HG02884 (cell line): ENCODE data around the gene PAX2.

ENCODE experiments used
- ATAC-seq: cut with Tn5 transposase; IDR thresholded peaks from one replicate; pipeline ENCODE4 v1.9.1; 2021; ENCODE audit warnings: mild to moderate bottlenecking, moderate library complexity; ENCODE audit not compliant: unreplicated experiment

PAX2 gene

DNA sequence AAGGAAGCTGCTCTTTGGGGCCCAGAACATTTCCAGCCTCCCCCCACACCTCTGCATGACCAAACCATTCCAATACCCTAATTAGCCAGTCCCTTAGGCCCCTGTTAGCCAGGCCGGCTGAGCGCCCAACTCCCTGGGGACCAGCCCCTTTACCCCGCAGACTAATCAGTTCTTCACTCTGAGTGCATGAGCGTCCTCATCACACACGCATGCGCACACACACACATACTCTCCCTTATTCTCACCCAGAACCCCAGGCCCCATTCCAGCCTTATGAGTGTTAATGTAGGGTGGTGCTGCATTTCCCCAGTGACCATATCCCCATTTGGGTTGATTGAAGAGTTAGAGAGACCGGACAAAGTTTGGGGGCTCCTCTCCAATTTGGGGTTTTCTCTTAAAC lies 90.4 kb downstream of the PAX2 start:
- no peak for ATAC-seq

DNA sequence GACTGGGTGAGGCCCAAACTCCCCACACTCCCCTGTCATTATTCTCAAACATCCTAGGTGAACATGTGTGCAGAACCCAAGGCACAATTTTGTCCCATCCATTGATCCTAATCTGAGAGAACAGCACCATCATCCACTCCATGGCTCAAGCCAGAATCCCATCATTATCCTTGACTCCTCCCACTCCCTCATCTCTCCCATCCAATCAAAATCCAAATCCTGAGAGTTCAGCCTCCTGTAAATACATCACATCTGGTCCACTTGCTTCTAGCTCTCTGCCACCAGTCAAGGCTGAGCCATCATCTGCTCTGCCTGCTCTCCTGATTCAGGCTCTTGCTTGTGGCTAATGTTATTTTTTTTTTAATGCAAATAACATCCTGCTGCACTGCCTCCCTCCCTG lies 91.5 kb downstream of the PAX2 start:
- ATAC-seq, result no peak

DNA sequence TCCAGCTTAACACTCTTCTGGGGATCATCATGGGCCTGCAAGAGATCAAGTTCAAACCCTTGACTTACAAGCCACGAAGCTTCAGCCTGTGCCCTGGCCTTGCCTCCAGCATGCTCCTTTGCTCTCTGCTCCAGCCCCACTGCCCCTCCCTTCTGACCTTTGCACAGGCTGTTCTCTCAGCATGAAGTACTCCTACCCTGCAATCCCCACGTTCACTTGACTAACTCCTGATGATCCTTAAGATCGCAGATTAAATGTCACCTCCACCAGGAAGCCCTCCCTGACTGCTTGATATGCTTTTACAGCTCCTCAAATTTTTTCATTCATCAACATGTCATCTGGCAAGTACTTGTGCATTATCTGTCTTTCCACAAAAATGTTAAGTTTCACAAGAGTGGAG lies 91.9 kb downstream of the PAX2 start:
- ATAC-seq, result no peak

DNA sequence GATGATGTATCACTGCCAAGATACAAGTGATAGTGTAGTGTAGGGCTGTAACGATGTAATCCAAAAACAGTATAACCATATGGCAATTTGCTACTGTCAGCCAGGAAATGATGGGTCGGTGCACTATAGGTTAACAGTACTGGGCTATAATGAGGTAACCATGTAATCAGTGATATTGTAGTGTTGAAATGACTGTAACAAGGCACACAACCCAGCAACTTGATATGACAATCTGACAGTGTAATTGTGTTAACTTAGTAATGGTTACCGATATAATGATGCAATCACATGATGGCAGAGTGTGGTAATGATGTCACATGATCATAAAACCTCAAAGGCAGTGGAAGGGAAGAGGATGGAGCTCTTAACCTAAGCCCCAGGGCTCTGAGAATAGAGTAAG lies 93.6 kb downstream of the PAX2 start:
- no peak for ATAC-seq

DNA sequence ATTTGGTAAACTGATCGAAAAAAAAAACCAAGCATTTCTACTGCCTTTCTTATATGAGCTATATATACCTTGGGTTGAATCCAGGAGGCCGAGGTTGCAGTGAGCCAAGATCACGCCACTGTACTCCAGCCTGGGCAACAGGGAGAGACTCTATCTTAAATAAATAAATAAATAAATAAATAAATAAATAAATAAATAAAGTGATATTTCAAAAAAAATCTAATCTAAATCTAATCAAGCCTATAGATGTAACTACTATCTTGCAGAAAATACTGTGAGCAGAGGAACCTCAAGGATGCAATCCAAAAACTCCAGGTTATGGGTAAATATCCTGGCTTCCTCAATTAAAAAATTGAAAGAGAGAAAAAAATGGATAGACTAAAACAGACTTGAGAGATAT lies 96.1 kb downstream of the PAX2 start:
- no peak for ATAC-seq

DNA sequence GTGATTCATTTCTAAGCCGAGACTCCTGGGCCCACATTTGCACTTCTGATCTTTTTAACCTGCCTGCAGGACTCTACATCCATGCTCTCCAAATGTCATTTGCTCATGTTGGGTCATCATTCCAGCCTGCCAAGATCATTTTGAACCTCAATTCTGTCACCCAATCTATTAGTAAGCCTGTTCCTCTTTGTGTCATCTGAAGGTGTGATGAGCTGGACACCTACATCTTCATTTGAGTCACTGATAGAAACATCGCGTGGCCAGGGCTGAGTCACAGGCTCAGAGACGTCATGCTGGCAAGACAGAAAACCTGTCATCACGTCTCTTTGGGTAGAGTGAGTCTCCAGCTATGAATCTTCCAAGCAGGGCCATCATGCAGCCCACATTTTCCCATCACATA lies 102.1 kb downstream of the PAX2 start:
- ATAC-seq, result no peak

DNA sequence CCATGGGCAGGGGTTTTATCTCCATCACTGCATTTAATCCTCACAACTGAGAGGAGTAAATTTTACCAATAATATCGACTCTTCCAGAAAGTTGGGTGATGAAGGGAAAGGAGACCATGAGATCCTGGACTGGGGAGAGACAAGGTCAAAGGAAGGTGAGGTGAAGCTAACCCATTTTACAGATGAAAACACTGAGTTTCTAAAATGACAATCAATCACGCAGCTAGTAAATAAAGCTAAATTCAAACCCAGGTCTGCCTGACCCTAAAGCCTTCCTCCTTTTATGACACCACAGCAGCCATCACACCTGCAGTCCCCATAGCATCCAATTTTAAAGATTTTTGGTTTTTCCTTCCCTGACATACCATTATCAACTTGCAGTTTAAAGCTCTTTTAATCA lies 103.4 kb downstream of the PAX2 start:
- no peak for ATAC-seq

DNA sequence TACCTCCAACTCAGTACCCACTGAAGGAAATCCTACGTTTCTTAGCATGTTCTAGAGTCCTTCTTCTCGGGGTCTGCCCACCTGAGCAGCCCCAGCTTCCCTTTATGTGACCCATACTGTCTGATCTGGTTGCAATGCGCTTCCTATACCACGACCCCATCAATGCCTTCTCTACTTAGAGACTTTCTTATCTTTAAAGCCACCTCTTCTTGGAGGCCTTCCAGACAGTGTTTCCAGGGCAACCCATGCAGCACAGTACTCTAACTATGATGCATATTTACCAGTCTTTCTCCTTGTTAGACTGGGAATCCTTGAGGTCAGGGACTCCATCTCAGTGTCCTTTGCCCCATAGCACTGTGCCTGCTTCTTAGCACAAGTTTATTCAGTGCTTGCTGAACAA lies 112.9 kb downstream of the PAX2 start:
- no peak for ATAC-seq

DNA sequence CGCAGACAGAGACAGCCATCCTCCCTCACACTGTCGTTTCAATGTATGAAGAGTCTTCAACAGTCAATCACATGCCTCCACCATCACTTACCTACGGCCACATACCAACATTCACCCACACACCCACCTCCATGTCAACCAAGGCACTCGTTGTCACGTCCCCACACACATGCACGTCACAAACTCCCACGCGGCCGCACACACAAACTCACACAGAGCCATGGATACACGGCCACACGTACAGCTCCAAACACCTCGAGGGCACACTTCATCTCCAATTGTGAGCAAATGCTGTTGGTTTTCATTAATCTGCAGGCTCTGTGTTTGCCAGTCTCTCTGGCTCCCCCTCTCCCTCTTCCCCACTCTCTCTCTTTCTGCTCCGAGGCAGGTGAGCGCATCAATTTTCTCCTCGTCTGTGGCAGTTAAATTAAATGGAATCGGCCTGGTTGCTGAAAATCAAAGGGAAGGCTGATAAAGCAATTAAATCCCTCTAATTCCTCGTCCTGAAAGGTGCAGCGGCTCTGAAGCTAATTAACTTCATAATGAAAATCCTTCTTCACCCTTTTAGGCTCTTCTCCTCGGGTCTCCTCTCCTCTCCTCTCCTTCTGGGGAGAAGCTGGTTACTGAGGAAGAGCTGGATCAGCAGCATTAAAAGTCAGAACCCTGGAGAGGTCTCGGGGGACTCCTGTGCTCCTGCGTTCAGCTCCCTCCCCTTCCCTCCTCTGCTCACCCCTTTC lies 113.5 kb downstream of the PAX2 start:
- ATAC-seq, result no peak

DNA sequence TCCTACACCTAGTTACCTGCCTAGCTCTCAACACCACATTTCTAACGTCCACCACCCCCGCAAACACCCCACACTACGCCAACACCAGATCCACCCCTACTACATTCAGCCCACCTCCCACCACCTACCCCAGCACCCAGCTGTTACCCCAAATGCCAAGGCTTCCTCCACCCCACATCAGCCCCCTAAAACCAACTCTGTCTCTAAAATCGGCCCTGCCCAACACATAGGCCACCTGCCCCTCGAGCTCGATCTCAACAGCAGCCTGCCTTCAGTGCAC lies 114.0 kb downstream of the PAX2 start:
- no peak for ATAC-seq

DNA sequence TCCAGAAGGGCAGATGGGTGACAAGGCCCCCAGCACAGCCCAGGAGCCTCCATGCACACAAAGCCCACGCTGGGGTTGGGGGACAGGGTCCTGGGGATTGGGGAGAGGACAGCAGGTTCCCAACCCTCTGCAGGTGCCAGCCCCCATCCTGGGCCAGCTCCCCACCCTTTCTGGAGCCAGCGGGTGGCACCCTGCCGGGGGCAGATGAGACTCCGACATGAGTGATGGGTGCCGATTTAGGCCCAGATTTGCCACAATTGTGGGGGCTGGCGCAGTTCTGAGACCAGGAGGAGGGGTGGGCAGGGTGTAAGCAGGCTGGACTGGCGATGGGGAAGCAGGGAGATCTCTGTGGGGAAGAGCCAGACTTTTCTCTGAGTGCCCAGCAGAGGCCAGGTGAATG lies 118.1 kb downstream of the PAX2 start:
- no peak for ATAC-seq

DNA sequence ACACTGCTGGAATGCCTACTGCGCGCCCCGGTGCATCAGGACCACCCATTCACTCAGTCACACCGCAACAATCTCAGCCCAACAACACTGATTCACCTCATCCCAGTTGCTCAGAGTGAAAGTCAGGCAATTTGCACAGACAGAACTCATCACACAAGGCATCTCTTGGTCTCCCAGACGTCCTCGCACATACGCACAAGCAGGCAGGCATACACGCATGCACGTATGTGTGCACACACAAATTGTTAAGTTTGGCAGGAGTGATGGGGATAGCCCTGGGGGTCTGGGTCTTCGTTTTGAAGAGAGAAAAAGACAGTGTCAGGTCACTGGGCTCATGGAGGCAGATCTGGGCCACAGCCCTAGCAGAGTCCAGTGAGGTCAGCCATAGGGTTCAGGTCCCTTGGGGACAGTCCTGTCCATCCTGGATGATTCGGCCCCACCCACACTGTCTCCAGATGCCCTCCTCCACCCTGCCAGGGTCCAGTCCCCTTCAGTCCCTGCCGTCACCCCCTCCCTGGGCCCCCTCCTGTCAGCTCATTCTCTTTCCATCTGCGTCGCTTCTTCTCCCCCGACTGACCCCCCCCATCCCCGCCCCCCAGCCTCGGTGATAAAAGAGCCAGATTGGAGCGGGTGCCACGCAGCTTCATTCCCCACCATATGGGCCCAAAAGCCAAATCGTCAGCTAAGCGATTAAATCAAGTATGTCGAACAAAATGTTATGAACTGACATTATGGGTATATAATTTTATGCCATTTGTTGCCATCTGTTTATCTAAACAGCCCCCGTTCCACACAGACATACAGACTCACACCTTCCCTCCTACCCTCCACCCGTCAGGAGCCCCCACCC lies 118.9 kb downstream of the PAX2 start:
- ATAC-seq, result no peak

DNA sequence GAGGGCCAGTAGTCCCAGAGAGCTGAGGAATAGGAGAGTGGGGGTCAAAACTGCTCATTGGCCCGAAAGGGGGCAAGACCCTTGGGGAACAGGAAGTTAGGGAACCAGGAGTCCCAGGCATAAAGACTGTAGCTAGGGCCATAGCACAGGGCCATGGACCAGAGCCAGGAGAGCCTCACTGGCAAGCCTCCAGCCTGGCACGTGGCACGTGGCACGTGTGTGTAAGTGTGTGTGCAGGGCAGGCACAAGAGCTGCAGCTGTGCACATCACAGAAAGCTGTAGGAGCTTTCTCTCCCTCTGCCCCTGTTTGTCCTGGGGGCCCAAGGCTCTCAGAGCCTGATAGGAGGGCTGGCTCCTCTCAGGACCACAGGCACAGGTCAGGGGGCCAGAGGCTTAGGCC lies 119.6 kb downstream of the PAX2 start:
- ATAC-seq, result no peak

DNA sequence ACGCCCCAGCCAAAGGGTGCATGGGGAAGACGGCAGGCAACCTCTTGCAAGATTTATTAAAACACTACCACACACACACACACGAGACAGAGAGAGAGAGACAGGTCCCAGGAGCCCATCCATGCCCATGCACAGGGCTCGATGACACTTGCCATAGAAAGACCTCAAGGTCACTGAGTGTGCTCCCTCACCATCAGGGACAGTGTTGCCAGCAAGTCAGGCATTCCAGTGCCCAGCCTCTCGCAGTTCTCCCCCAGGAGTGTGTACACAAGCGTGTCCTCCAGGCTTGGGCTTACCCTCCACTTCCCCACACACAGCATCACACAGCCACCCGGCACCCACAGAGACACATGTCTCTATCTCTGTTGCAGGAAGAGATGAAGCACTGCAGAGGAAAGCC lies 120.6 kb downstream of the PAX2 start:
- no peak for ATAC-seq

DNA sequence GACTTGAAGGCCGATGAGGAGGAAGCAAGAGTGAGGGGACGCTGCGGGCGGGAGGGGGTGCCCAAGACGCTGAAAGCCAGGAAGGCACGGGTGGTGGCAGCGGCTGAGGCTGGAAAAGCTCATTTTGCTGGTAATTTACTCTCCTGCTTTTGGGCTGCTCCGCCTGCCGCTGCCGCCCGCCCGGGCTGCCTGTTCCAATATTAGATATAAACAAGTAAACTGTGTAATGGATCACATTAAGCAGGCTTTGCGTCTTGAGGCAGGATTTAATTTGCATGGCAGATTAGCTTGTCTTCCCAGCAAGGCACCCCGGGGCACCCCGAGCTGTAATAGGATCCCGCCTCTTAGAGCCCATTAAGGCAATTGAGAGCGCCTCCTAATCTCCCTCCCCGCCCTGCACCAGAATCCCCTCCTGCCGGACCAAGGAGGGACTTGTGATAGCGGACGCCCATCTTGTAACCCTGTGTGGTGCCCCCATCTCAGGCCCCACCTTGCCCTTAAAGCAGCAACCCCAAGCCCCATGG lies 121.3 kb downstream of the PAX2 start:
- no peak for ATAC-seq

DNA sequence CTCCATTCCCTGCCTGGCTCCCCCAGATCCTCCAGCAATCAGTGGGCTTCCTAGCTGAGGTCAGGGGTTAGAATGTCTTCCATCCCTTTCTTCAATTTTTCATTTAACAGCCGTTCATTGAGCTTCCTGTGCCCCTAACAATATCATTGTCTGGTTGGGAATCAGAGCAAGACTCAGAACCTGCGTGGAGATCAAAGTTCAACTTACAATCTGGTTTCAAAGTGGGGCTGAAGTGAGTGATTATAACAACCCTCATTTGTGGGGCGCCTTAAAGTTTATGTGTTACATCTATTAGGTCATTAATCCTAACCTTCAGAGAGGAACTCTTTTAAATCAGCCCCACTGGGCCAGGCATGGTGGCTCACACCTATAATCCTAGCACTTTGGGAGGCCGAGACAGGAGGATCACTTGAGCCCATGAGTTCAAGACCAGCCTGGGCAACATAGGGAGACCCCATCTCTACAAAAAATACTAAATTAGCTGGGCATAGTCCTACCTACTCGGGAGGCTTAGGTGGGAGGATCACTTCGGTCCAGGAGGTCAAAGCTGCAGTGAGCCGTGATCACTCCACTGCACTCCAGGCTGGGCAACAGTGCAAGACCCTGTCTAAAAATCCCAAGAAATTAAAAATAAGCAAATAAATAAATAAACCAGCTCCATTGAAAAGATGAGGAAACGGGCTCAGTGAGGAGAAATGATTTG lies 122.0 kb downstream of the PAX2 start:
- ATAC-seq, result no peak

DNA sequence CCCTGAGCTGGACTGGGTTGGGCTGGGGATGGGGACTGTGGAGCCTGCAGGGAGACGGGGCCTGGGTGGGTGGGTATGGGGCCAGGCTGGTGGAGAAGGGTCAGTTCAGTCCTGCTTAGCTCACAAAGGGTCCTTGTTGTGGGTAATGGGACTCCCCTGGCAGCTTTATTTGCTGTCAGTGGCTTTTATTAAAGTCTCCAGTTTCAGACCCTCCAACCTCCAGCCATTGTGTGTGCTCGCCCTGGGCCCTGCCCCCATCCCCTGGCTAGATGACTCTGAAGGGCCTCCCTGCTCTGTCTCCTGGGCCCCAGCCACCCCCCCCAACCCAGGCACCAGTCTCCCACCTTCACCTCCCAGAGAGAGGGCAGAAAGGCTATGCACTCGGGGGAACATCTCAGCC lies 123.0 kb downstream of the PAX2 start:
- no peak for ATAC-seq

DNA sequence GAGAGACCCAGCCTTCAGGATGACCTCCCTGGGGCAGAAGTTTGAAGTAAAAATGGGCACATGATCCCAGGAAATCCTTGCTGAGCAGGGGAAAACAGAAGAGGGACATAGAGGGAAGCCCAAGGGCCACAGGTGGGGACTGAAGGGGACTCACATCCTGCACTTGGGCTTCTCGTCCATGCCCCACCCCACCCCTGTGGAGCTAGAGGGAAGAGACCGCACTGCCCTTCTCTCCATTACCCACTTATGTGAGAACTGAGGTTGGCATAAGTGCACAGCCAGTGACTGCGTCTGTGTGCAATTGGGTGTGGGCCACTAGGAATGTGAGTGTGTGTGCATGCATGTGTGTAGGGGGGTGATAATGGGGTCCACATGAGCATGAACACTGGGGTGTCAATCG lies 124.0 kb downstream of the PAX2 start:
- ATAC-seq, result no peak

DNA sequence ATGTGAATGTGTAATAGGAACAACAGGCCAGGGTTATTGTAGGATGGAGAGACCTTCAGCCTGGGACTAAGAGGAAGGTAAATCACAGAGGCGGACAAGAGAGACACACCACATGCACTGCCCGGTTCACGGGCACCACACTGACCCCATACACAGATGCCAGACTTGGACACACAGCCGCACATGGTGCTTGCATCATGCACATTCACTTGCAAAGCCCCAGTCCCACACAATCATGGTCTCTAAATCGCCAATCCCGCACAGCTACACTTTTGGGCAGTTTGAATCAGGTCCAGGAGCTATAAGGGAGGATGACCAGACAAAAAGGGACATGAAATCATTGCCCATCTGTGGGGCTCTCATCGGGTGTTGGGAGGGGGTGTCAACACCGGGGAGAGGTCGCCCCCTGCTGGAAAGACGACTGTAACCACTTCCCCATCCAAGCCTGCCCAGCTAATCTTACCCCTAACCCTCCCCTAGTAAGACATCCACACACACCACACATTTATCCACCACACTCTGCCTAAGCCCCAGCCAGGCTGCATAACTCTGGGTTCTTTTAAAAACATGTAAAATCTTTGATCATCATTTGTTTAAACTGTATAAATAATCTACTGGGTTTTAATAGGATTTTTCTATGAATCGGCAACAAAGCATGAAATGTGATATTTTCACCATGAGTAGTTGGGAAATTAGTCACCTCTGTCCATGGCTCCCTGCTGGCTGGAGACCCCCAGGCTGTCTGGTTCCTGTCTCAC lies 126.8 kb downstream of the PAX2 start:
- no peak for ATAC-seq

DNA sequence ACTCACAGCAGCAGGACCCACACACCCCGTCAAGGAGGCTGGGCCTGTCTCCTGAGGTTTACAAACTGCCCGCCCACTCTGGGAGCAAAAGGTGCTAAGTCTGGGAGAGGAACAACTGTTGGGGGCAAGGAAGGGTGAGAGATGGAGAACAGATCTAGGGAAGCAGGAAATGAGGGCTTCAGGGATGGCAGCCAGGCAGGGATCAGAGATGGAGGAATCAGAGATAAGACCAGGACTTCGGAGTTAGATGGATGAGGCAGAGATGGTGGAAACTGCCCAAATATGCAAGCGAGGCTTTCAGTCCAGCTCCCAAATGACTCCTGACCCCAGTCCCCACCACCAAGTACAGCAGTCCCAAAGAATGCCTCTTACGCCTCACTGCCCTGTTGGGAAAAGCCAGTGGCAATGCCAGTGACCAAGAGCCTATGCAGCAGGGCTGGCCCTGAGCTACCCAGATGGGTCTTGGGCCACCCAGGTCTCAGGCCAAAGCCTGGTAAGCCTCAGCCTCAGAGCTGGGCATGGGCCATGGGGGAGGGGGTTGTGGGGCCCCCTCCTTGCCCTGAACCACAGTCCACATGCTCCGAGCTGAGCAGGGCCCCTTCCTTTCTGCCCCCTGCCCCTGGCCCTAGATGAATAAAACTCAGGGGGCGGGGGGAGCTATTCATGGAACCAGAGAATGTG lies 127.9 kb downstream of the PAX2 start:
- ATAC-seq, result no peak
